ENCODE data around the gene DNAJC4. TPM values are rescaled to one million over a fixed set of nuclear protein-coding genes. Genes with fewer than 3 reads are reported as not detected.

The DNAJC4 gene
- total and polyA plus RNA-seq, 9 of the 15 experiments (the other 6 are each of a cell fraction or from before 2014, with no cell fraction given) = 4.0 to 32.6 (median 19.9) TPM

DNA sequence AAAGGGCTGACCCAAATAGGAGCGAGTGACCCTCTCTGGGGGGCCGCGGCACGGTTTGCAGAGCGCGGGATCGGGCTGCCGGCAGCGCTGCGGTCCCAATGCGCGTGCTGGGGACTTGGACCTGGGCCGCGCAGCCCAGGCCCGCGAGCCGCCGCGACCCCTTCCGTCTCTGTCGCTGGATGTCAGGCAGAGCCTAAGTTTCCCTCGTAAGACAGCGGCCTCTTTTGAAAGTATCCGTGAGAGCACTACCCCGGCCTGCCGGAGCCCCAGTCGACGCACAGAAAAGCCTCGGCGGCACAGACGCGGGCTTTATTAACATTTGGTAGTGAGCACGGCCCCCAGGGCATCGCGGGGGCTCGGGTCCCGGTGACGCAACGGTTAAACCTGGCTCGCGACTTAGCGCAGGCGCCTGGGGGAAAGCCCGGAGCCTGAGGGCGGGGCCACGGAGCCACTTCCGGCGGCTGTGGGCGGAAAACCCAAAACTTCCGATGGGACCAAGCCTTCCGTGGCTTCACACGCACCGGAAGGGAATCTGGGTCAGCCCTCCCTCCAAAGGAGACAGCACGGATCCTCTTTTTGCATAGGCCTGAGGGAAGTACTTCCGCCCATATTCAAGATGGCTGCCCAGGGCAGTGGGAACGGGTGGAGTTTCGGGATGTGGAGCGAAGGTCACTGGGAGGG is 39.3 kb downstream of the DNAJC4 start (continued):
- TF ChIP-seq, protein P1, sequence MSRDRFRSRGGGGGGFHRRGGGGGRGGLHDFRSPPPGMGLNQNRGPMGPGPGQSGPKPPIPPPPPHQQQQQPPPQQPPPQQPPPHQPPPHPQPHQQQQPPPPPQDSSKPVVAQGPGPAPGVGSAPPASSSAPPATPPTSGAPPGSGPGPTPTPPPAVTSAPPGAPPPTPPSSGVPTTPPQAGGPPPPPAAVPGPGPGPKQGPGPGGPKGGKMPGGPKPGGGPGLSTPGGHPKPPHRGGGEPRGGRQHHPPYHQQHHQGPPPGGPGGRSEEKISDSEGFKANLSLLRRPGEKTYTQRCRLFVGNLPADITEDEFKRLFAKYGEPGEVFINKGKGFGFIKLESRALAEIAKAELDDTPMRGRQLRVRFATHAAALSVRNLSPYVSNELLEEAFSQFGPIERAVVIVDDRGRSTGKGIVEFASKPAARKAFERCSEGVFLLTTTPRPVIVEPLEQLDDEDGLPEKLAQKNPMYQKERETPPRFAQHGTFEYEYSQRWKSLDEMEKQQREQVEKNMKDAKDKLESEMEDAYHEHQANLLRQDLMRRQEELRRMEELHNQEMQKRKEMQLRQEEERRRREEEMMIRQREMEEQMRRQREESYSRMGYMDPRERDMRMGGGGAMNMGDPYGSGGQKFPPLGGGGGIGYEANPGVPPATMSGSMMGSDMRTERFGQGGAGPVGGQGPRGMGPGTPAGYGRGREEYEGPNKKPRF (IDR thresholded peaks at IDR 0.05; ENCODE audit: low read depth, low read length) = no peak
- TF ChIP-seq PML (IDR thresholded peaks at IDR 0.05; ENCODE audit: low read length) = no peak; the same call in 1 of the 2 replicates
- no peak for TF ChIP-seq MCM5 (IDR thresholded peaks at IDR 0.05; ENCODE audit: low read depth)
- no peak; the same call in 1 of the 2 replicates for TF ChIP-seq ZNF41 (CRISPR knock-in tag; conservative IDR thresholded peaks at IDR 0.05)
- TF ChIP-seq U2AF1 (optimal IDR thresholded peaks at IDR 0.05; ENCODE audit: low read depth, low read length) = peak; percentile 84
- peak; percentile 70; the same call in 1 of the 2 replicates for TF ChIP-seq ZNF282 (CRISPR knock-in tag; IDR thresholded peaks at IDR 0.05)
- TF ChIP-seq, protein P2, sequence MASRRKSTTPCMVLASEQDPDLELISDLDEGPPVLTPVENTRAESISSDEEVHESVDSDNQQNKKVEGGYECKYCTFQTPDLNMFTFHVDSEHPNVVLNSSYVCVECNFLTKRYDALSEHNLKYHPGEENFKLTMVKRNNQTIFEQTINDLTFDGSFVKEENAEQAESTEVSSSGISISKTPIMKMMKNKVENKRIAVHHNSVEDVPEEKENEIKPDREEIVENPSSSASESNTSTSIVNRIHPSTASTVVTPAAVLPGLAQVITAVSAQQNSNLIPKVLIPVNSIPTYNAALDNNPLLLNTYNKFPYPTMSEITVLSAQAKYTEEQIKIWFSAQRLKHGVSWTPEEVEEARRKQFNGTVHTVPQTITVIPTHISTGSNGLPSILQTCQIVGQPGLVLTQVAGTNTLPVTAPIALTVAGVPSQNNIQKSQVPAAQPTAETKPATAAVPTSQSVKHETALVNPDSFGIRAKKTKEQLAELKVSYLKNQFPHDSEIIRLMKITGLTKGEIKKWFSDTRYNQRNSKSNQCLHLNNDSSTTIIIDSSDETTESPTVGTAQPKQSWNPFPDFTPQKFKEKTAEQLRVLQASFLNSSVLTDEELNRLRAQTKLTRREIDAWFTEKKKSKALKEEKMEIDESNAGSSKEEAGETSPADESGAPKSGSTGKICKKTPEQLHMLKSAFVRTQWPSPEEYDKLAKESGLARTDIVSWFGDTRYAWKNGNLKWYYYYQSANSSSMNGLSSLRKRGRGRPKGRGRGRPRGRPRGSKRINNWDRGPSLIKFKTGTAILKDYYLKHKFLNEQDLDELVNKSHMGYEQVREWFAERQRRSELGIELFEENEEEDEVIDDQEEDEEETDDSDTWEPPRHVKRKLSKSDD (conservative IDR thresholded peaks at IDR 0.05; ENCODE audit: low read length) = 0 out of 2 replicates have a peak, but pooled peaks have one; percentile 12
- no peak for TF ChIP-seq NFE2 (IDR thresholded peaks at IDR 0.05; ENCODE audit: low read depth)
- TF ChIP-seq, protein P3, sequence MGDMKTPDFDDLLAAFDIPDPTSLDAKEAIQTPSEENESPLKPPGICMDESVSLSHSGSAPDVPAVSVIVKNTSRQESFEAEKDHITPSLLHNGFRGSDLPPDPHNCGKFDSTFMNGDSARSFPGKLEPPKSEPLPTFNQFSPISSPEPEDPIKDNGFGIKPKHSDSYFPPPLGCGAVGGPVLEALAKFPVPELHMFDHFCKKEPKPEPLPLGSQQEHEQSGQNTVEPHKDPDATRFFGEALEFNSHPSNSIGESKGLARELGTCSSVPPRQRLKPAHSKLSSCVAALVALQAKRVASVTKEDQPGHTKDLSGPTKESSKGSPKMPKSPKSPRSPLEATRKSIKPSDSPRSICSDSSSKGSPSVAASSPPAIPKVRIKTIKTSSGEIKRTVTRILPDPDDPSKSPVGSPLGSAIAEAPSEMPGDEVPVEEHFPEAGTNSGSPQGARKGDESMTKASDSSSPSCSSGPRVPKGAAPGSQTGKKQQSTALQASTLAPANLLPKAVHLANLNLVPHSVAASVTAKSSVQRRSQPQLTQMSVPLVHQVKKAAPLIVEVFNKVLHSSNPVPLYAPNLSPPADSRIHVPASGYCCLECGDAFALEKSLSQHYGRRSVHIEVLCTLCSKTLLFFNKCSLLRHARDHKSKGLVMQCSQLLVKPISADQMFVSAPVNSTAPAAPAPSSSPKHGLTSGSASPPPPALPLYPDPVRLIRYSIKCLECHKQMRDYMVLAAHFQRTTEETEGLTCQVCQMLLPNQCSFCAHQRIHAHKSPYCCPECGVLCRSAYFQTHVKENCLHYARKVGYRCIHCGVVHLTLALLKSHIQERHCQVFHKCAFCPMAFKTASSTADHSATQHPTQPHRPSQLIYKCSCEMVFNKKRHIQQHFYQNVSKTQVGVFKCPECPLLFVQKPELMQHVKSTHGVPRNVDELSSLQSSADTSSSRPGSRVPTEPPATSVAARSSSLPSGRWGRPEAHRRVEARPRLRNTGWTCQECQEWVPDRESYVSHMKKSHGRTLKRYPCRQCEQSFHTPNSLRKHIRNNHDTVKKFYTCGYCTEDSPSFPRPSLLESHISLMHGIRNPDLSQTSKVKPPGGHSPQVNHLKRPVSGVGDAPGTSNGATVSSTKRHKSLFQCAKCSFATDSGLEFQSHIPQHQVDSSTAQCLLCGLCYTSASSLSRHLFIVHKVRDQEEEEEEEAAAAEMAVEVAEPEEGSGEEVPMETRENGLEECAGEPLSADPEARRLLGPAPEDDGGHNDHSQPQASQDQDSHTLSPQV (IDR thresholded peaks at IDR 0.05) = peak; percentile 63; the same call in 1 of the 2 replicates
- TF ChIP-seq KDM4B (IDR thresholded peaks at IDR 0.05; ENCODE audit: borderline replicate concordance in 2 of 2, low read depth in 1 of 2) = peak in 1 of 2 experiments; percentile 97; a peak in 2 of 4 replicates
- TF ChIP-seq, protein P4, sequence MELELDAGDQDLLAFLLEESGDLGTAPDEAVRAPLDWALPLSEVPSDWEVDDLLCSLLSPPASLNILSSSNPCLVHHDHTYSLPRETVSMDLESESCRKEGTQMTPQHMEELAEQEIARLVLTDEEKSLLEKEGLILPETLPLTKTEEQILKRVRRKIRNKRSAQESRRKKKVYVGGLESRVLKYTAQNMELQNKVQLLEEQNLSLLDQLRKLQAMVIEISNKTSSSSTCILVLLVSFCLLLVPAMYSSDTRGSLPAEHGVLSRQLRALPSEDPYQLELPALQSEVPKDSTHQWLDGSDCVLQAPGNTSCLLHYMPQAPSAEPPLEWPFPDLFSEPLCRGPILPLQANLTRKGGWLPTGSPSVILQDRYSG (tag; conservative IDR thresholded peaks at IDR 0.05; ENCODE audit: low read depth) = no peak
- peak; percentile 94 for TF ChIP-seq HCFC1 (IDR thresholded peaks at IDR 0.05; ENCODE audit: low read depth, low read length)
- TF ChIP-seq ZNF551 (CRISPR knock-in tag; IDR thresholded peaks at IDR 0.05) = no peak
